SK-N-SH (cell line): ENCODE data around the gene HS6ST3.

ENCODE experiments used
- EP300 ChIP-seq, 2 experiments: IDR thresholded peaks; 2 replicates each; pipeline versions ENCODE4 v1.4.0 to v1.6.1; 2012; ENCODE audit warnings: borderline replicate concordance in 1 of 2, low read depth in 1 of 2, low read length in 1 of 2
- EZH2phosphoT487 ChIP-seq: fragments of 200-600 bp; sonication (generic); IDR thresholded peaks from 2 replicates; pipeline ENCODE4 v1.6.1; 2017; ENCODE audit warnings: low read depth, mixed run types, mild to moderate bottlenecking, antibody characterized with exemption, moderate library complexity, borderline replicate concordance
- FOXM1 ChIP-seq: IDR thresholded peaks from 2 replicates; pipeline ENCODE4 v1.4.0; 2012; ENCODE audit warnings: low read depth, mild to moderate bottlenecking
- JUND ChIP-seq: IDR thresholded peaks from 2 replicates; pipeline ENCODE4 v1.4.0; 2012
- MXI1 ChIP-seq: IDR thresholded peaks from 2 replicates; pipeline ENCODE4 v1.6.1; 2012; ENCODE audit warnings: mild to moderate bottlenecking, low read depth, low read length, improper control_type of control experiment
- NRF1 ChIP-seq: IDR thresholded peaks from 2 replicates; pipeline ENCODE4 v1.6.1; 2012; ENCODE audit warnings: low read depth, mild to moderate bottlenecking, low read length
- POLR2AphosphoS5 ChIP-seq: IDR thresholded peaks from 2 replicates; pipeline ENCODE4 v1.6.1; 2012; ENCODE audit warnings: low read depth, low read length
- RAD21 ChIP-seq: IDR thresholded peaks from 2 replicates; pipeline ENCODE4 v1.6.1; 2012; ENCODE audit warnings: mild to moderate bottlenecking, low read length
- RCOR1 ChIP-seq: fragments of 150-350 bp; IDR thresholded peaks from 2 replicates; pipeline ENCODE4 v1.6.1; 2017; ENCODE audit warnings: antibody characterized with exemption, low read length
- SMC3 ChIP-seq: IDR thresholded peaks from 2 replicates; pipeline ENCODE4 v1.6.1; 2012; ENCODE audit warnings: low read depth, low read length, improper control_type of control experiment
- TCF12 ChIP-seq: IDR thresholded peaks from 2 replicates; pipeline ENCODE4 v1.4.0; 2012
- TF ChIP-seq, protein P1 (sequence below): fragments of 200-600 bp; sonication (generic); IDR thresholded peaks from 2 replicates; pipeline ENCODE4 v1.6.1; 2017; ENCODE audit warnings: antibody characterized with exemption, mild to moderate bottlenecking, moderate library complexity
- TF ChIP-seq, protein P2 (sequence below): IDR thresholded peaks from 2 replicates; pipeline ENCODE4 v1.4.0; 2012; ENCODE audit warnings: low read depth, borderline replicate concordance
- TF ChIP-seq, protein P3 (sequence below): IDR thresholded peaks from 2 replicates; pipeline ENCODE4 v1.6.1; 2012; ENCODE audit warnings: mild to moderate bottlenecking, low read depth, low read length, moderate library complexity

DNA sequence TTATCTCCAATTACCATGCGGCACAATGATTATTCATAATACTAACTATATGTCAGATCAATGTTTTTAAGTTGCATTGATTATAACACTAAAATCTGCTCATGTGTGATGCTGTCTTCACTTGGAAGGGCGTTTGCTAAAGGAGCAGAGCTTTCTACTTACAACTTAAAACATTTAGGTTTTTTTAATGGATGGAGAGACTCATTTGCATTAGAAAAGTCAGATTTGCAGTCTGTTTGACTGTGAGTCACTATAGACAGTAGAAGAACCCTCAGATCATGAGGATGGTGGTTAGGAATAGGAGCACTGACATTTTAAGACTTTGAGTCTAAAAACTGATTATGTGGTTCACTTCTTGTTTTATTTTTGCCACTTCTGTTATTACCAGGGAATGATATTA, 364.6 kb downstream of the HS6ST3 start:
- TF ChIP-seq, protein P1, sequence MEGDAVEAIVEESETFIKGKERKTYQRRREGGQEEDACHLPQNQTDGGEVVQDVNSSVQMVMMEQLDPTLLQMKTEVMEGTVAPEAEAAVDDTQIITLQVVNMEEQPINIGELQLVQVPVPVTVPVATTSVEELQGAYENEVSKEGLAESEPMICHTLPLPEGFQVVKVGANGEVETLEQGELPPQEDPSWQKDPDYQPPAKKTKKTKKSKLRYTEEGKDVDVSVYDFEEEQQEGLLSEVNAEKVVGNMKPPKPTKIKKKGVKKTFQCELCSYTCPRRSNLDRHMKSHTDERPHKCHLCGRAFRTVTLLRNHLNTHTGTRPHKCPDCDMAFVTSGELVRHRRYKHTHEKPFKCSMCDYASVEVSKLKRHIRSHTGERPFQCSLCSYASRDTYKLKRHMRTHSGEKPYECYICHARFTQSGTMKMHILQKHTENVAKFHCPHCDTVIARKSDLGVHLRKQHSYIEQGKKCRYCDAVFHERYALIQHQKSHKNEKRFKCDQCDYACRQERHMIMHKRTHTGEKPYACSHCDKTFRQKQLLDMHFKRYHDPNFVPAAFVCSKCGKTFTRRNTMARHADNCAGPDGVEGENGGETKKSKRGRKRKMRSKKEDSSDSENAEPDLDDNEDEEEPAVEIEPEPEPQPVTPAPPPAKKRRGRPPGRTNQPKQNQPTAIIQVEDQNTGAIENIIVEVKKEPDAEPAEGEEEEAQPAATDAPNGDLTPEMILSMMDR, result no peak
- no peak for TF ChIP-seq MXI1
- TF ChIP-seq JUND, result no peak
- TF ChIP-seq, protein P2, sequence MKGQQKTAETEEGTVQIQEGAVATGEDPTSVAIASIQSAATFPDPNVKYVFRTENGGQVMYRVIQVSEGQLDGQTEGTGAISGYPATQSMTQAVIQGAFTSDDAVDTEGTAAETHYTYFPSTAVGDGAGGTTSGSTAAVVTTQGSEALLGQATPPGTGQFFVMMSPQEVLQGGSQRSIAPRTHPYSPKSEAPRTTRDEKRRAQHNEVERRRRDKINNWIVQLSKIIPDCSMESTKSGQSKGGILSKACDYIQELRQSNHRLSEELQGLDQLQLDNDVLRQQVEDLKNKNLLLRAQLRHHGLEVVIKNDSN, result no peak
- TF ChIP-seq POLR2AphosphoS5, result no peak
- TF ChIP-seq EP300 (IDR thresholded peaks at IDR 0.05; ENCODE audit: borderline replicate concordance in 1 of 2, low read depth in 1 of 2, low read length in 1 of 2), result no peak
- no peak for TF ChIP-seq SMC3
- no peak for TF ChIP-seq RCOR1
- TF ChIP-seq, protein P3, sequence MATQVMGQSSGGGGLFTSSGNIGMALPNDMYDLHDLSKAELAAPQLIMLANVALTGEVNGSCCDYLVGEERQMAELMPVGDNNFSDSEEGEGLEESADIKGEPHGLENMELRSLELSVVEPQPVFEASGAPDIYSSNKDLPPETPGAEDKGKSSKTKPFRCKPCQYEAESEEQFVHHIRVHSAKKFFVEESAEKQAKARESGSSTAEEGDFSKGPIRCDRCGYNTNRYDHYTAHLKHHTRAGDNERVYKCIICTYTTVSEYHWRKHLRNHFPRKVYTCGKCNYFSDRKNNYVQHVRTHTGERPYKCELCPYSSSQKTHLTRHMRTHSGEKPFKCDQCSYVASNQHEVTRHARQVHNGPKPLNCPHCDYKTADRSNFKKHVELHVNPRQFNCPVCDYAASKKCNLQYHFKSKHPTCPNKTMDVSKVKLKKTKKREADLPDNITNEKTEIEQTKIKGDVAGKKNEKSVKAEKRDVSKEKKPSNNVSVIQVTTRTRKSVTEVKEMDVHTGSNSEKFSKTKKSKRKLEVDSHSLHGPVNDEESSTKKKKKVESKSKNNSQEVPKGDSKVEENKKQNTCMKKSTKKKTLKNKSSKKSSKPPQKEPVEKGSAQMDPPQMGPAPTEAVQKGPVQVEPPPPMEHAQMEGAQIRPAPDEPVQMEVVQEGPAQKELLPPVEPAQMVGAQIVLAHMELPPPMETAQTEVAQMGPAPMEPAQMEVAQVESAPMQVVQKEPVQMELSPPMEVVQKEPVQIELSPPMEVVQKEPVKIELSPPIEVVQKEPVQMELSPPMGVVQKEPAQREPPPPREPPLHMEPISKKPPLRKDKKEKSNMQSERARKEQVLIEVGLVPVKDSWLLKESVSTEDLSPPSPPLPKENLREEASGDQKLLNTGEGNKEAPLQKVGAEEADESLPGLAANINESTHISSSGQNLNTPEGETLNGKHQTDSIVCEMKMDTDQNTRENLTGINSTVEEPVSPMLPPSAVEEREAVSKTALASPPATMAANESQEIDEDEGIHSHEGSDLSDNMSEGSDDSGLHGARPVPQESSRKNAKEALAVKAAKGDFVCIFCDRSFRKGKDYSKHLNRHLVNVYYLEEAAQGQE, result no peak
- TF ChIP-seq EZH2phosphoT487, result no peak
- no peak for TF ChIP-seq NRF1
- no peak for TF ChIP-seq RAD21
- TF ChIP-seq TCF12, result no peak
- TF ChIP-seq FOXM1, result no peak
